Raji (cell line): ENCODE data around the gene FHIT.

ENCODE experiments used
- POLR2A ChIP-seq: IDR thresholded peaks from 2 replicates; pipeline ENCODE4 v1.6.1; 2011; ENCODE audit warnings: low read depth, low read length, control low read depth; ENCODE audit not compliant: insufficient read depth

The FHIT gene

DNA sequence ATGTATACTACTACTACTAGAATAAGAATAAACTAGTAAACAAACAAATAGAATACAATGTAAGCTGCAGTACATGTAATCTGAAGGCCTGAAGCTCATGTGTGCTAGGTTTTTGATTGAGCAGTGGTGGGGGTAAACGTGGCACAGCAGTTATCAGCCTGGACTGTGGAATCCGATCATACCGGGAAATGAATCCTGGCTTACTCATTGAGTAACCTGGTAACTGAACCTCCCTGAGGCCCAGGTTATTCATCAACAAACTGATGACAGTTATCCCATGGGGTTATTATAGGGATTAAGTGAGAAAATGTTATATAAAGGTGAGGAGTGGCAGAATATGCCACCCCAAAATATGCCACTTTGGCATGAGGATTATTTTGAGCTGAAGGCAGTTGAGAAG is 339.1 kb downstream of the FHIT start:
- no peak for TF ChIP-seq POLR2A

DNA sequence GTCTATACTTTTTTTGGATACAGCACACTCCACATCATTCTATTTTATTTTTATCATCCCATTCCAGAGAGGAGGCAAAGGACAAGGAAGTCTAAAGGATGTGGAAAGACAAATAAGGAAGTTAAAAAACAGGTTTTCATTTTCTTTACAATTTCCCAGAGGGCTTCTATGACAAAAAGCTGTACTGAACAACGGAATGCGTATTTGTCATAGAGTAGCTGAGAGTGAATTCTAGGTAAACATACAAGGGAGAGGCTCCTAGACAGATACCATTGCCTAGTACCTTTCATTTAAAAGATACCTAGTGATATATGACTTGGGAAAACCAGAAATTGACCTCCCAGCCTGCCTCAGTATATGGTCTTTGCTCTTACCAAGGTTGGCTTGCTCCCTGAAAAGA is 341.7 kb downstream of the FHIT start:
- TF ChIP-seq POLR2A: no peak

DNA sequence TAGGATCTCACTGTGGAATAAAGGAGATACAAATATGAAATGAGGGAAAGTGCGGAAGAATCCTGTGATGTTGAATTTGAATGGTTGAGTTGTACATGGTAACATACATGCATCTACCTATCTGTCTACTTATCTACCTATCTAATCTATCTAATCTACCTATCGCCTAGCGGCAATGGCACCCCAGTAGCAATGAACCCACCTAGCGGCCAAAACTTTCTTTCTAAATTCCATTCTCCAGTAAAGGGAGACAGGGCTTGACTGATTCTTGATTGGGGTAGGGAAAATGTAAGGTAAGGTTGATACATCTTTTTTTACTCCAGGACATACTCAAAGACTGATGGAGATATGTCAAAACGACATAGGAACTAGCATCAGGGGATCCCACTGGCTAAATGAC is 345.0 kb downstream of the FHIT start:
- TF ChIP-seq POLR2A: no peak

DNA sequence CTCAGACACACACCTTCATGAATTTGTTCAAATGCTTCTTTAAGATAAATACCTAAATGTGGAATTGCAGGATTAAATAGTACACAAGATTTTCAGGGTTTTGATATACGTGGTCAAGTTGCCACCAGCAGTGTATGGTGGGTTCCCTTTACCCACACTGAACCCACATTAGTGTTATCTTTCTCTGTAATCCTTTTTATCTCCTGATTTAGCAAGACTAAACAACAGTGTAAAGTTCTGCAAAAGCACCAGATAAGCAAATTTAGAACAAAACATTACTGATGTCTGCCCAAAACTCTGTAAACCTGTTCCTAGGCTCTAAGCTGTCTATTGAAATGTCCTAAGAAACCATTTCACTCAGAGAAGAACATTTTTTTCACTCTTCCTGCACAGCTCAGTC is 352.9 kb downstream of the FHIT start:
- no peak for TF ChIP-seq POLR2A

DNA sequence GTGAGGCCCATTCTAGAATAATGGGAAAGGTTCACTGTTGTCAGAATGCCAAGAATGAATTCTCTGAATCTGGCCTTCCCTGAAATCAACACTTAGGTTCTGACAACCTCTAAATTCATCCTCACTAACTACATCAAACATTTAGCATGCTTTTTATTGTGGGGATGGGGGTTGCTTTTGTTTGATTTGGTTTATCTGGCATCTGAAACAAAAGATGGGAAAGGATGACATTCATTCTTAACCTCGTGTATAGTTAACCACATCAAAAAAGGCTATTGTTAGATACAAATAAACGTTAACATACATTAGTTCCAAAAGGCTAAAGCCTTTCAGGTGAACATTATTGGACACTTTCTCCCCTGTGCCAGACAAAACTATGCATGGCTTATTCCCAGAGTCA is 357.3 kb downstream of the FHIT start:
- no peak for TF ChIP-seq POLR2A

DNA sequence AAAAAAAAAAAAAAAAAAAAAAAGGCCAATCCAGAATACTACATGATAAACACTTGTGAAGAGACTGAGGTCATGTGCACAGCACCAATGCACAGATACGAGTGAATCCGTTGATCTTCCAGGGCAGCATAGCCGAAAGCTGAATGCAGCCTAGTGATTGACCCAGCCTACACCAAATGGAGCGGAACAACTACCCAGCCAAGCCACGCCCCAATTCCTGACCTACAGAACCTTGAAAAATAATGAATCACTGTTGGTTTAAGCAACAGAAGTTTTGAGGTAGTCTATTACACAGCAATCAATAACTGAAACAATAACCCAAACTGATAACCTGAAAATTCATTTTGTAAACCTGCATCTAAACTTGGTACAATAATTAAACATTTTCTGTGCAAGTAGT is 361.0 kb downstream of the FHIT start:
- TF ChIP-seq POLR2A: no peak

DNA sequence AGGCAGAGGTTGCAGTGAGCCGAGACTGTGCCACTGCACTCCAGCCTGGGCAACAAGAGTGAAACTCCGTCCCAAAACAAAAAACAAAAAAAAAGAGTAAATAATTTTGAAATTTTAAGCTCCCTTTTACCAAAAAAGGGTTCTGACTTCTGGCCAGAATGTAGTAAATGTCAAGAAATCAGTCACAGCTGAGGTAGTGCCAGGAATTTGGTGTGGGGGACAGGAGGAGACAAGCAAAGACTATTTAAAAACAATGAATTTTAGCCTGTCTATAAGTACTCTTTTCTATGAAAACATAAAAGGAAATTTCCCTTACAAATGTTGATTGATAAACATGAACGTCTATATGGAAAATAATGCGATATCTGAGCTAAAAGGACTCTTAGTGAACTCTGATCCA is 363.7 kb downstream of the FHIT start:
- TF ChIP-seq POLR2A: no peak

DNA sequence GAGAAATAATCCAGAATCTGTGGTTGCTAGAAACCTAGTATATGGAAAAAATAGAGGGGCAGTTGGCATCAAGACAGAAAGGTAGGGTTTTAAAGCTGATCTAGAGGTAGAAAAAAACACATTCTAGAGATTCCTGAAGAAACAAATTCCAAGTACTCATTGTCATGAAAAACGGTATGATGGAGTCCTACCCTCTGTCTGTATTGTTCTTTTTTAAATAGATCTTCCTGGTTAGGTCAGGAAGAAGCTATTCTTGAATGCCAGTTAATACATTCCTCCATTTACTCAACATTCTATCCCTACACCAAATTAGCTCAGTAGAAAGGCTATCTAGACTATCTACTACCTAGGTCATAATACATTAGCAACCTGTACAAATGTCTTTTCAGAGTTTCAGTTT is 364.7 kb downstream of the FHIT start:
- TF ChIP-seq POLR2A: no peak

DNA sequence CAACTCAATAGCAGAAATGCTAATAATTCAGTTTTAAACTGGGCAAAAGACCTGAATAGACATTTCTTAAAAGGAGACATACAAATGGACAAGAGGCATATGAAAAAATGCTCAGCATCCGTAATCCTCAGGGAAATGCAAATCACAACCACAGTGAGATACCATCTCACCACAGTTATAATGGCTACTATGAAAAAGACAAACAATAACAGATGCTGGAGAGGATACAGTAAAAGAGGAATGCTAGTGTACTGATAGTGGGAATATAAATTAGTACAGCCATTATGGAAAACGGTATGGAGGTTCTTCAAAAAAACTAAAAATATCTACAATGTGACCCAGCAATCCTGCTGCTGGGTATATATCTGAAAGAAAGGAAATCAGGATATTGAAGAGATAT is 367.2 kb downstream of the FHIT start:
- no peak for TF ChIP-seq POLR2A

DNA sequence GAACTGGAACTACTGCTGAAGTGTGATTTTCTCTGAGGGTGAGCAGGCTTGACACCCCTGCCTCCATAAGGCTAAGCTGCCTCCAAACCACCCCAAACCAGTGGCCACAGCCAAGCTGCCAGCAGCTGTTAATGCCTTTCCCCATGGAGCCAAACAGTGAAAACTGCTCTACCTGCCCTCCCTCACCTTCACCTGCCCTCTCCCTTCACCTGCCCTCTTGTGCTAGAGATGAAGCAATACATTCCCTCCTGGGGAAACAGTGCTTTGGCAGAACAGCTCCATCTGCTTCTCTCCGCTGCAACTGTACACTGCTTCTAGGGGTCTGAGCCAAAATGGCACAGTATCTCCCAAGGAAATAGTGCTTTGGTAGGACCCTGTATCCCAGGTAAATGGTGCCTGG is 374.1 kb downstream of the FHIT start:
- TF ChIP-seq POLR2A: no peak

DNA sequence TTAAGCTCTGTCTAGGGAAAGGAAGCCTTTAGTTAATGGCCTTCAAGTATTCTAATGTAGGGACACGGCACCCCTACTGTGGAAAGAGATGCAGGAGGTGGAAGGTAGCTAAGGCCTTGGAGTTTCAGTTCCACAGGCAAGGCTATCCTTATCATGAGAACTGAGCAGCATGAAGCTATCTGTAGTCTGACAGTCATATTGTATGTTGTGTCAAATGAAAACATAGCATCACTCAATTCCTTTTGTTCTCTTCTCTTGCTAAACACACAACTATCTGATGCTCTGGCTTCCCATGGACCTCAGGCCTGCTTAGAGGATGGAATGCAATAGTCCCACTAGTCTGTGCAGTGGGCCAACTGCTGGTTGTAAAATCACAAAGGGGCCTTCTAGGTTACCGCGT is 380.9 kb downstream of the FHIT start:
- no peak for TF ChIP-seq POLR2A

DNA sequence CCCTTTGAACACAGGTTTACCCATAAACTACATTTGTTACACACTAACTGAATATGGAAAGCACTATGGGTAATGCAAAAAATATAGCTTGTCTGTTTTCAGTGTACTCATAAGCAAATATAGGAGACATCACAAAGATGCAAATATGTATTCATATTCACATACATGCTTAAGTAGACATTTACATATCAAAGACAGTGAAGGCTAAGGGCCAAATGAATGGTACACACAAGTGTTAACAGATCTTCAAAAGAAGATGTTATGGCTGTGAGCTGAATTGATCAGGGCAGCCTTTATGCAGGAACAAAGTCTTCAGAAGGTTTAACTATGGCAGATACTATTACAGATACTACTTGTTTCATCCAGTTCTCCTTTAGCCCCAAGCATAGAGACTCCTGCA is 384.1 kb downstream of the FHIT start:
- no peak for TF ChIP-seq POLR2A

DNA sequence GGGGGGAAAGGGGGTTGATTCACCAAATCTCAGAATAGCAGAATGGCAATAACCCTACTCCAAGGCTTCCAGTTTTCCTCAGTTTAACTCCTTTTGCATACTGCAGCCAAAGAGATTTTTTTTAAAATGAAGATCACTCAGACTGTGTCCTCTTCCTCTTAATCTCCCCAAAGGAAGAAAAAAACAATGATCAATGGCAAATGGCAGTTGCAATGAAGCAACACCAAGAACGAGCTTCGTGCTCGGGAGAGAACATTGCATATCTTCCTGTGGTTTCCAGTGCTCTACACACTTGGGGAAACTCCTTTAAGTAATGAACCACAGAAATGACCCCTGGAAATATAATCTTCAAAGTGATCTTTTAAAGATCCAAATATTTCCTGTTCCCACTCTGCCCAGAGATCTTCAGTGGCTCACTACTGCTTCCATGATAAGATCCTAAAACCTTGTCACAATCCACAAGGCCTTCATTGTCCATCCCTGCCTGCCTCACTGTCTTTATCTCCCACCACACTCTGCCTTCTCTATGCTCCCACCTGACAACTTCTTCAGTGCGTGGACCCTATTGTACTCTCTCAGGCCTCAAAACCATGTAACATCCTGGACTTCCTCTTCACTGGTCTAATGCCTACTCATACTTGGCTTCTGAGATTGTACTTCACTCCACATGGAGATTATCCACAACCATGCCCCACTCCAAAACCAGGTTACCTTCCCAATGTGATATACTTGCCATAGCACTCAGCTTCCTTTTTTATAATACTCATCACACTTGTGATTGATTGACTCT is 394.8 kb downstream of the FHIT start:
- no peak for TF ChIP-seq POLR2A

DNA sequence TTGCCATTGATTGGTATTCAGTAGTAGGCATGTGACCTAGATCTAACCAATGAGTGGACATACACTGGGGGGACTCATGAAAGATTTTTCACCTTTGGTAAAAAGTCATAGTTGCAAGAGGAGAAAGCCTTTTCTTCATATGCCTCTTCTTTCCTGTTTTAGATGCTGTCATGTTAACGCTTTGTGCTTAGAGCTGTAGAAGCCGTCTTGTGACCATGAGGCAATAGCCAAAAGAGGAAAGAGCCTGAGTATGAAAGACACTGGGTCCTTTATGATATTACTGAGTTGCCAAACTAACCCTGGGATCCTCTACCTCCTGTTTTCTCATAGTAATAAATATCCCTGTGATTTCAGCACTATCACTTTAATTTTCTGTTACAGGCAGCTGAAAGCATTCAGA is 396.0 kb downstream of the FHIT start:
- no peak for TF ChIP-seq POLR2A

DNA sequence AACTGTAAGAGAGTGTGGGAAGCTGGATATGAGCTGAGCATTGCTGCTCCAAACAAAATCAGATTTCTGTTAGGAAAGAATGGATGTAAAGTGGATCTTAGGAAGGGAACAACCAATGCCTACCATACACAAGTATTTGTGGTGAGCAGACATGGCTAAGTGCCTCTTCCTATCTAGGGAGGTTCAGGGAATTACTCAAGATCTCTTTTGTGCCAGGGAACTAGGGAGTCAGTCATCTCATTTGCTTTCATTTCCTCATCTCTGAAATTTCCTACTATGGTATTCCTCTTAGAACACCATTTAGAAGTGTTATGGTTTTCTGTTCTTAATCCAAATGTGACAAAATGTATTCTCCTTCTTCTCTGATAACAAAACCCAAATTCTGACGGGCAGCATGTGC is 396.5 kb downstream of the FHIT start:
- no peak for TF ChIP-seq POLR2A

DNA sequence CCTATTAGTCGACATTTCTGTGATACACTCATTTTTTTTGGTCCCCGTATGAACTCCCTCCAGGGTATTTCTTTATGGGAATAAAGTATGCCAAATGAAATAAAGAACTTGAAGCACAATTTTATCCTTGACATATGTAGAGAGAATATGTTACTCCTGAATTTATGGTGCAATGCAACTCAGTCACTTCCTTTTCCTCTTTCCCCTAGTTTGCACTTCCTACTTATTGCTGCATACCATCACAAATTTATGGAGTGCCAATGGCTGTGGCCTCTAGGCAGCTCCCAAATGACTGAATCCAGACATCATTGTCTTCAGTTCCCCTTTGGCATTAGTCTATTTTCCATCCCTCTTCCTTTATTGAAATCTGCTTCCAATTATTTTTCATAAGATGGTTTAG is 403.5 kb downstream of the FHIT start:
- TF ChIP-seq POLR2A: no peak

DNA sequence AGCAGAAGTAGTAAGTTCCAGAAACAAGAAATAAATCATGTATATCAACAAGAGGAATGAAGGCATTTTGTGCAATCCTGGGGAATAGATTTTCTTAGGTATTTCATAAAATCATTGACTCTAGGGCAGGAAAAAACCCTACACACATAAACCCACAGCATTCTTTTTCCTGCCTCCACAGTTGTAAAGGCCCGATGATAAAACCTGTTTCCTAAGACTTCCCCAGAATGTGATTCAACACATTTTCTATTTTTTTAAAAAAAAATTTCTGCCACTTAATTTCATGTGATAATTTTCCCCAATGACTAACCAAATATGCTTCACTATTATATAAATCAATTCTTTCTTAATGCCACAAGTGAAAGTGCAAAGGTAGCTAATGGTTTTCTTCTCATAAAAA is 407.0 kb downstream of the FHIT start:
- TF ChIP-seq POLR2A: no peak
